Smooth muscle cell of the brain vasculature (primary cell): Measurements from ENCODE around the gene FIBP.

Experiments
- DNase-seq: peaks from one replicate; pipeline ENCODE4 v3.0.0-alpha.2; 2012; ENCODE audit warnings: low read depth, low spot score

The FIBP gene

DNA sequence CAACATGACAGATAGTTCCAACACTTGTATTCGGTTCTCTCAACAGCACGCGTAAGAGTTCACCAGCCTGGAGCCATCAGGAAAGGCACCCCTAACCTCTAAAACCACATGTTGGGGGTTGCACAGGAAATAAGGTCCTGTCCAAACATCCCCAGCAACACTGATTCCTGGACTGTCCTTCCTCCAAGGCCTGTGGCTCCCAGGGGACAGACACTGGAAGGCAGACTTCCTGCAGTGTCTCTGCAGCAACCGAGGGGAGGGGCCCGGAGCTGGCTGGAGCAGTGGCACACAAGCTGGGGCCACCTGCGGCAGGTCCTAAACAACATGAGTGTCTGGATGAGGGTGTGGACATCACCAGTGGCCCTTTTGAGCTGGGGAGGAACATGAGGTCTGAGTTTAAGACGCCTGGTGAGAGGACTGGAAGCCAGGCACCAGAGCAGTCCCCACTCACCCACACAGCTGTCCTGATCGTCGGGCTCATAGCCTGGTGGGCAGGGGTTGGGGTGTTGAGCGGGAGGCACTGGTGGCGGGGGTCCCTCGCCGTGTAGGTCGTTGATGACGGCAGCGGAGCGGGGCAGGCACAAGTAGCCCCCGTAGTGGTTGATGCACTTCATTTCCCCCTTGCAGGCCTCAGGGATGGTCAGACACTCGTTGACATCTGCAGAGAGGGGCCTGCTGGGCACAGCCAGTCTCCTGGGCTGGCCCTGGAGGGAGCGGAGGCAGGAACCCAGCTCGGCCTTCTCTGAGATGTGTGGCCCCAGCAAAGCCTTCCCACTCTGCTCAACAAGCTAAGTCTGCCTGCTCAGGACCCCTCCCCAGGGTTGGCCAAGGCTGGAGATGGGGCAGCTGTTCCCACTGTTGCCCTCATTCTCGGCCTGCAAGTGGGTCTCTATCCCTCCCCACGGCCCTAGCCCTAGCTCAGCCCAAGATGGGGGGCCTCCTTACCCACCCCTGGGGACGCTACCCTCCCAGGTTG lies 17.3 kb downstream of the FIBP start:
- no peak for DNase-seq

GRCh38 chr11:65870307-65870658 lies 18.0 kb downstream of the FIBP start:
- DNase-seq = no peak

DNA sequence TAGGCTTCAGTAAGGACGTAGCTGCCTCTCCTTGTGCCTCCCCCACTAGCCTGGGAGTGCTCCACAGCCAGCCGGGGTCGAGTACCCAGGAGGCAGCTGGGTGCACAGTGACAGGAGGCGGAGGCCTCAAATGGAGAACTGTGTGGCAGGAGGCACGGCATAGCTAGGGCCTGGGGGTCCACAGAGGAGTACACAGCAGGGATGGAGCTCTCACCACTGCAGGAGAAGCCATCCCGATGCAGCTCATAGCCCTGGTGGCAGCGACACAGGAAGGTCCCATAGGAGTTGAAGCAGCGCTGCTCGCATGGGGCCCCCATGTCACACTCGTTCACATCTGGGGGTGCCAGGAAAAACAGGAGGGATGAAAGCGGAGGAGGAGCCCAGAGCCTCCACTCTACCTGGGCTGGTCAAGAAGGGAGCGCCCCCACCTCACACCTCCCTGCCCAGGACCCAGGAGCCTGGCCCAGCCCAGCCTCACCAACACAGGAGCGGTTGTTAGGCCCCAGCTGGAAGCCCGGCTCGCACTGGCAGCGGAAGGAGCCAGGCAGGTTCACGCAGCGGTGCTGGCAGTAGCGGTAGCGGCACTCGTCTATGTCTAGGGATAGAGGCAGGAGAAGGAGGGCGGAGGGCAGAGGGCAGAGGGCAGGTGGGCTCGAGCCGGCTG lies 18.5 kb downstream of the FIBP start:
- DNase-seq = no peak

DNA sequence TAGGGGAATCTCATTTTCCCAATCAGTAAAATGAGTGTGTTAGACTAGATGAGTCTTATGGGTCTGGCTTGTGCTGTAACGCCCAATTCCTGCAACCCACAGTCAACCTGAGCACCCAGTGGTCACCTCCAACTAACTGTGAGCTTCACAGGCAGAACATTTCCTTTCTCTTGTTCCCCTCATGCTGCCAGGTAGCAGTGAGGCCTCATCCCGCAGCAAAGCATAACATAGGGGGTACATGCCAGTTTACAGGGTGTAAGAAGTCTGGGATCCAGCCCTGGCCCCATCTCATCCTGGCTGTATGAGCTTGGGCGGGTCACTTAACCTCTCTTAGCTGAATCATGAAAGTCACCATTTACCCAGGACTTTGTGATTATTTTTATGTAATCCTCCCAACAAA lies 19.4 kb downstream of the FIBP start:
- DNase-seq = no peak

DNA sequence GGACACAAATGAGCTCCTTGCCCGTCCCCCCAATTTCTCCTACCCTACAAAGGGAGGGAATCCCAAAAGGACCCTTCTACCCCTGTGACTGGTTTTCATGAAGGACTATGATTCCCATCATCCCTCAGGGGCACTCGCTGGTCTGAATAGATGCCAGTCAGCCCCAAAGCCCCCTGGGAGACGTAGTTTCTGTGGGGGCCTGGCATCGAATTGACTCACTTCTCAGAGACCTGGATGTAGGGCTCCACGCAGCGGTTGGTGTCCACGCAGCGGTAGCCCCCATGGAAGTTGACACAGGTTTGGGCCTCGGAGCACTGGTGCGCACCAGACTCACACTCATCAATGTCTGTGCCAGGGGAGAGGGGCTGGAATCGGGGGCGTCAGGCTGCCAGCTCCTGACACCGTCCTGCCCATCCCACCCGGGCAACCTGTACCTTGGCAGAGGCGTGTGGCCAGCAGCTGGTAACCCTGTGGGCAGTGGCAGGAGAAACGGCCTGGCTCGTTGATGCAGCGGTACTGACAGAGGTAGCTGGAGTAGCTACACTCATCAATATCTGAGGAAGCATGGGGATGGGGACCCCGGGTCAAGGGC lies 20.1 kb downstream of the FIBP start:
- DNase-seq = no peak

- DNase-seq = no peak
Measured at GRCh38 chr11:65867284-65868071, 20.8 kb downstream of the FIBP start.

- no peak for DNase-seq
Measured at GRCh38 chr11:65866509-65867283, 21.6 kb downstream of the FIBP start.

DNA sequence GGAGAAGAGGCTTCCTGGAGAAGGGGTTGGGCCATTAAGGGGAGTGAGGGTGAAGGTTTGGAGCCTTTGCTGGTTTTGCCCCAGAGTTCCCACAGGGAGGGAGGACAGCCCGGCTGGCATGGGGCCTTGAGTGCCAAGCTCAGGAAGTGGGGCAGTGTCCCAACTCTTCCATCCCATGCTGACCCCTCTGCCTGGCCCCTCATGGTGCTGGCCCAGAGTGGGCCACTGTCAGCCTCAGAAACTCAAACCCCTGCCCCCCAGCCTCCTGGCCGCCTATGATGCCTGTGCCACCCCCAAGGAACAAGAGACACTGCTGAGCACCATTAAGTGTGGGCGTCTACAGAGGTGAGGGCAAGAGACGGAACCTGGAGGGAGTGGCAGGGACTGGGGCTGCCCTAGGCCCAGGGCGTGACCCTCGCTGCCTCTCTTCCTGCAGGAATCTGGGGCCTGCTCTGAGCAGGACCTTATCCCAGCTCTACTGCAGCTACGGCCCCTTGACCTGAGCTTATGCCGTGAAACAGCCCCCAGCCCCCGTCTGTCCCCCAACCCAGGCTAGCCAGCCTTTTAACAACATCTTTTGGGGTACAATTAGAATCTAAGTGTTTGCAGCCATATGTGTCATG lies 22.6 kb downstream of the FIBP start:
- DNase-seq = no peak

GRCh38 chr11:65864706-65865471 lies 23.4 kb downstream of the FIBP start:
- no peak for DNase-seq

DNA sequence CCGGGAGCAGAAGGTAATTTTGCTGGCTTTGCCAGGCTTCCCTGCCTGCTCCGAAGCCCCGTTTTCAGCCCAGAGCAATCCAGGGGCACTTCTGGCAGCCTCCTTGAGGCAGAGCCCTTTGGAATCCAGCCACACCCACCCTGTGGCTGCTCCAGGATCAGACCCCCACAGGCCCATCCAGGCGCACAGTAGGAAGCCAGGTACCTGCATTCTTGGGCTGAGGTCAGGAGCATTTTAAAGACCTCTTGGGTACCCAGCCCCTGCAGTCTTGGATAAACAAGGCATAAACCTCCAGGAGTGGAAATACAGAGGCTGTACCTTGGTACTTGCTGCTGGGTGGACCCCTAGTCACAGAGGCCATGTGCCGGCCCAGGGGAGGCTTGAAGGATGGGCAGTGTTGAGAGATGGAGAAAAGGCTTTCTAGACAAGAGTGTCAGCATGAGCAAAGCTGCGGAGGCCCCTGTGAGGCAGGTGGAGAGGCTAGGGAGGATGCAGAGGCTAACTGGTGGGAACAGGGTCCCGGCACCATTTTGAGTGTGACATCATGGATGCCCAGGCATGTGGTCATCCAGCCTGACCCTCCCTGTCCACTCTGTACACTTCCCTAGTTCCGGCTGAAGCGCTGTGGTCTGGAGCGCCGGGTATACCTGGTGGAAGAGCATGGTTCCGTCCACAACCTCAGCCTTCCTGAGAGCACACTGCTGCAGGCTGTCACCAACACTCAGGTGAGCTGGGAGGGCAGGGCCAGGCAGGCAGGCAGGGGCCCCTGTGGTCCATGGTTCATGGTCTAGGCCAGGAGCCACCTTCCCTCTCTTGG lies 24.2 kb downstream of the FIBP start:
- no peak for DNase-seq

DNA sequence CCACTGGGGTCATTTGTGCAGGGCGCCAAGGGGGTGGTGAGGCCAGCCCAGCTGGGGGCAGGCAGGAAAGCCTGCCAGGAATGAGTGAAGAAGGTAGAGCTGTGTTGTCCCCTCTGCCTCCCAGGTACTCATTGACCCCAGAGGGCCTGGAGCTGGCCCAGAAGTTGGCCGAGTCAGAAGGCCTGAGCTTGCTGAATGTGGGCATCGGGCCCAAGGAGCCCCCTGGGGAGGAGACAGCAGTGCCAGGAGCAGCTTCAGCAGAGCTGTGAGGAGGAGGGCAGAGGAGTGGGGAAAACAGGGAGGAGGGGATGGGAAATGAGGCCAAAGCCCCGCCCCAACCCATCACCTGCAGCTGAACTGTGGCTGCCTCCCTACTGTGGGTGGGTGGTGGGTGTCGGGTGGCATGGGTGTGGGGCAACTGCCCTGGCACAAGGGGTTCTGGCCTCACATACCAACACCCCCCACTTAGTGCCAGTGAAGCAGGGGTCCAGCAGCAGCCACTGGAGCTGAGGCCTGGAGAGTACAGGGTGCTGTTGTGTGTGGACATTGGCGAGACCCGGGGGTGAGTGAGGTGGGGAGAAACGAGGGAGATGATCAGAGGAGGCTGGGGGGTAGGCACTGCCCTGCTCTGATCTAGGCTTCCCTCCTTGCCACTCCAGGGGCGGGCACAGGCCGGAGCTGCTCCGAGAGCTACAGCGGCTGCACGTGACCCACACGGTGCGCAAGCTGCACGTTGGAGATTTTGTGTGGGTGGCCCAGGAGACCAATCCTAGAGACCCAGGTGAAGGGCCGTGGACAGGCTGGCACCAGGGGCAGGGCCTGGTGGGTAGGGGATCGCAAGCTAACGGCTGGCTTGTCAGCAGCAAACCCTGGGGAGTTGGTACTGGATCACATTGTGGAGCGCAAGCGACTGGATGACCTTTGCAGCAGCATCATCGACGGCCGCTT lies 25.1 kb downstream of the FIBP start:
- DNase-seq = no peak

DNA sequence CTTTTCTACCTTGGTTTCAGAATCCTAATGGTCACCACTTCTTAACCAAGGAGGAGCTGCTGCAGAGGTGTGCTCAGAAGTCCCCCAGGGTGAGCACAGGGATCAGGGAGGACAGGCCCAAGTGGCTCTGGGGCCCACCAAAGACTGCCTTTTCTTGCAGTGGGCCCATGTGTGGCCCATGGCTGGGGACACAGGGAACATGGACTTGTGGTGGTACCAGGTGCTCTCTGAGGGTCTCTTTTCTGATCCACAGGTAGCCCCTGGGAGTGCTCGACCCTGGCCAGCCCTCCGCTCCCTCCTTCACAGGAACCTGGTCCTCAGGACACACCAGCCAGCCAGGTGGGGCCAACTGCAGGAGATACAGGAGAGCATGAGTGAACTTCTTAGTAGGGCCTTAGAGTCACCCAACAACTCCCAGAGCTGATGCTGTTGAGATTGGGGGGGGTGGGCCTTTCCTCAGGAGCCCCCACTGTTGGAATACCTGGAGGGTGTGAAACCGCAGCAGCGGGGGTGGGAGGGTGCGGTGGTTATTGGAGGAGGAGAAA lies 26.0 kb downstream of the FIBP start:
- DNase-seq = no peak

- no peak for DNase-seq
Measured at GRCh38 chr11:65861533-65862183, 26.6 kb downstream of the FIBP start.

DNA sequence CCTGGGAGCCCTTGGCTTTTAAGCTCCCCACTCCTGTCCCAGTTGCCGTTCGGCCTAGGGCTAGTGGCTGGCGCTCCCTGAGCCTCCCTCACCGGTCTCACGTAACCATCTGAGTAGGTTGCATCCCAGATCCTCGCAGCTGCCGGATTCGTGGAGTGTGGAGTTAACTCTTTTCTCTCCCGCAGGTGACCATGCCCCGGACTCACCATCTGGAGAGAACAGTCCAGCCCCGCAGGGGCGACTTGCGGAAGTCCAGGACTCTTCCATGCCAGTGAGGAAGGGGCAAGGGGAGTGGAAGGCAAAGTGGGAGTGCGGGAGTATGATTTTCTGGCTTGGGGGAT lies 27.1 kb downstream of the FIBP start:
- no peak for DNase-seq

- peak; percentile 96 for DNase-seq
Measured at GRCh38 chr11:65860278-65861164, 27.8 kb downstream of the FIBP start, which contains the start of gene MUS81. TSS of gene MUS81 (plus strand) at chr11:65860433. CDS start at chr11:65860754, 321 bp downstream.

DNA sequence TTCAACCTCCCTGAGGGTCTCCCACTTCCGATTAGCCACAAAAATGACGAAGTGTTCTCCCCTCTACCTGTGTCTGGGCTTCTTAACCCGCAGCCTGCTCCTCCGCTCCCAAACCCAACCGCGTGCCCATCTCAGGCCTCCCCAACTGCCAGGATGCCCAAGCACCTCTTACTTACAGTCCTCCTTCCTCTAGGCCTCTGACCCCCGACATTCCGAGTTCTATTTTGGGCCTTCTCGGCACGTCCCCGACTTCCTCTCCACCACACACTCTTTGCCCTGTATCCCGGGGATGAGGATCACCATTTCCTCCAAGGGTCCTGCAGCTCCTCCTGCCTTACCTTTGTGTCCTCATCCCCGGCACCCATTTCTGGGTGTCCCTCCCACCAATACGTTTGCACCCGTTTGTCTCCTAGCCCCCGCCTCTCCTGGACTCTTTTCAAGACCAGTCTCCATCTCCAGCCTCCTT lies 28.4 kb downstream of the FIBP start:
- no peak for DNase-seq
